K562 (cell line): ENCODE data around the gene MYH7. TPM values are rescaled to one million over a fixed set of nuclear protein-coding genes. Genes with fewer than 3 reads are reported as not detected.

Experiments
- ATAC-seq: fragments of 200-7000 bp; cut with Tn5 transposase; 3 replicates; pipeline ENCODE4 v1.9.1; 2020; ENCODE audit warnings: moderate library complexity
- BruUV-seq: library from RNA; stranded (reverse); fragments of 400-500 nt; replicated peaks from 2 replicates; lab custom pipeline; 2021; lab: Mats Ljungman, UMichigan
- CTCF ChIA-PET: fragments of 300-600 bp; formaldehyde crosslinking; extraction: SDS; loops from one replicate; lab custom pipeline; 2021; ENCODE audit warnings: low intra/inter-chr PET ratio; lab: Yijun Ruan, JAX
- POLR2A ChIA-PET: fragments of 300-600, 350-650 bp; sonication (Branson Sonifier 250); formaldehyde crosslinking; extraction: SDS; loops from one replicate; lab custom pipeline; 2021; ENCODE audit warnings: antibody characterized with exemption, inconsistent platforms; lab: Yijun Ruan, JAX
- DNase-seq, 4 experiments: peaks; one replicate each; pipeline versions ENCODE4 v3.0.0 to v3.0.0-alpha.2; 2011 to 2018; ENCODE audit warnings: low spot score in 3 of 4, mixed read lengths in 3 of 4; ENCODE audit errors: extremely low read depth in 1 of 4
- FAIRE-seq: peaks from 2 replicates; lab custom pipeline; 2011; peaks lifted over from hg19 to GRCh38; lab: Jason Lieb, UNC
- H2AFZ ChIP-seq: 2 replicates; pipeline ENCODE4 v1.6.0; 2011; ENCODE audit warnings: low read depth, low read length, control low read depth, inconsistent platforms
- H3K27ac ChIP-seq: fragments of 200-600 bp; 3 replicates; pipeline ENCODE4 v1.8.0; 2011; ENCODE audit warnings: low read depth, mild to moderate bottlenecking, control low read depth, inconsistent platforms, low read length, moderate library complexity, mixed read lengths; ENCODE audit errors: extremely low read depth
- H3K27me3 ChIP-seq, 2 experiments: fragments of 300-600 bp in 1 of 2; 2 replicates in 1 of 2; 3 replicates in 1 of 2; pipeline versions ENCODE4 v1.6.0 to v1.8.0; 2011; ENCODE audit warnings: inconsistent platforms in 2 of 2, low read length in 2 of 2, mild to moderate bottlenecking in 1 of 2, mixed read lengths in 1 of 2, moderate library complexity in 1 of 2; ENCODE audit not compliant: control insufficient read depth in 2 of 2, insufficient read depth in 2 of 2
- H3K36me3 ChIP-seq: fragments of 300-600 bp; 3 replicates; pipeline ENCODE4 v1.8.0; 2011; ENCODE audit warnings: mild to moderate bottlenecking, low read length, inconsistent platforms; ENCODE audit not compliant: control insufficient read depth, insufficient read depth
- H3K4me1 ChIP-seq, 2 experiments: fragments of 200-600 bp in 1 of 2; replicated peaks in 1 of 2; 2 replicates in 1 of 2; 3 replicates in 1 of 2; pipeline versions ENCODE4 v1.5.1 to v1.8.0; 2011; ENCODE audit warnings: inconsistent platforms in 2 of 2, low read length in 2 of 2, mild to moderate bottlenecking in 1 of 2, mixed read lengths in 1 of 2, moderate library complexity in 1 of 2; ENCODE audit not compliant: control insufficient read depth in 2 of 2, insufficient read depth in 2 of 2
- H3K4me2 ChIP-seq: 2 replicates; pipeline ENCODE4 v1.6.1; 2011; ENCODE audit warnings: low read length, control low read depth, inconsistent platforms, mixed read lengths; ENCODE audit not compliant: insufficient read depth
- H3K4me3 ChIP-seq: fragments of 200-600 bp; sonication (generic), shearing (Covaris generic); 2 replicates; pipeline ENCODE4 v1.5.1; 2016; ENCODE audit warnings: control low read depth, inconsistent platforms
- H3K79me2 ChIP-seq: fragments of 200-600 bp; 3 replicates; pipeline ENCODE4 v1.8.0; 2011; ENCODE audit warnings: low read length, inconsistent platforms; ENCODE audit not compliant: control insufficient read depth, insufficient read depth
- H3K9ac ChIP-seq, 2 experiments: 2 replicates each; pipeline versions ENCODE4 v1.6.0 to v1.6.1; 2011; ENCODE audit warnings: low read depth in 2 of 2, low read length in 2 of 2, control low read depth in 1 of 2, inconsistent platforms in 1 of 2, mild to moderate bottlenecking in 1 of 2, mixed read lengths in 1 of 2; ENCODE audit not compliant: insufficient read depth in 1 of 2
- H3K9me1 ChIP-seq: one replicate; pipeline ENCODE4 v1.6.0; 2011; ENCODE audit warnings: inconsistent platforms, mild to moderate bottlenecking, low read length, moderate library complexity; ENCODE audit not compliant: control insufficient read depth, insufficient read depth
- H3K9me3 ChIP-seq: replicated peaks from 2 replicates; pipeline ENCODE4 v1.5.1; 2011; ENCODE audit warnings: low read depth, low read length, inconsistent platforms; ENCODE audit not compliant: control insufficient read depth, insufficient read depth
- H4K20me1 ChIP-seq: replicated peaks from 2 replicates; pipeline ENCODE4 v1.6.1; 2011; ENCODE audit warnings: low read length, inconsistent platforms, mixed read lengths; ENCODE audit not compliant: control insufficient read depth, insufficient read depth
- ARNT ChIP-seq, 2 experiments: fragments of 450-650 bp; IDR thresholded peaks; 2 replicates each; pipeline ENCODE4 v1.6.1; 2016; ENCODE audit warnings: mild to moderate bottlenecking in 1 of 2
- CBX1 ChIP-seq: sonication (generic); IDR thresholded peaks from 2 replicates; pipeline ENCODE4 v1.6.1; 2016; ENCODE audit warnings: antibody characterized with exemption, low read depth, mild to moderate bottlenecking
- FOXA3 ChIP-seq, 2 experiments: fragments of 450-650 bp in 1 of 2; sonication (generic) in 1 of 2; formaldehyde crosslinking; IDR thresholded peaks in 1 of 2; conservative IDR thresholded peaks in 1 of 2; 2 replicates each; pipeline versions ENCODE4 v1.4.0 to v1.8.0; 2020 to 2022; ENCODE audit warnings: mild to moderate bottlenecking in 2 of 2, missing genetic modification reagents in 1 of 2
- HDAC8 ChIP-seq: fragments of 450-650 bp; IDR thresholded peaks from 2 replicates; pipeline ENCODE4 v1.6.1; 2016; ENCODE audit warnings: mild to moderate bottlenecking, missing genetic modification characterization, moderate library complexity, missing compliant biosample characterization
- RBM15 ChIP-seq: fragments of 200-400 bp; formaldehyde crosslinking; IDR thresholded peaks from 2 replicates; pipeline ENCODE4 v1.6.1; 2018; ENCODE audit warnings: mild to moderate bottlenecking, low read length, moderate library complexity; ENCODE audit not compliant: insufficient read depth
- RFX5 ChIP-seq: IDR thresholded peaks from 2 replicates; pipeline ENCODE4 v1.6.1; 2011; ENCODE audit warnings: low read depth, mild to moderate bottlenecking, improper control_type of control experiment, low read length
- SAP30 ChIP-seq: fragments of 200-600 bp; sonication (generic); IDR thresholded peaks from 2 replicates; pipeline ENCODE4 v1.6.1; 2012; ENCODE audit warnings: borderline replicate concordance, low read depth, mild to moderate bottlenecking, moderate library complexity, low read length, control low read depth, inconsistent platforms; ENCODE audit not compliant: insufficient read depth, poor library complexity, severe bottlenecking
- SRSF1 ChIP-seq: fragments of 200-400 bp; formaldehyde crosslinking; IDR thresholded peaks from 2 replicates; pipeline ENCODE4 v1.6.1; 2017; ENCODE audit warnings: mild to moderate bottlenecking, low read depth, low read length, moderate library complexity
- WGBS: fragments of 100-300 bp; shearing (Covaris generic); methylation state at CpG from one replicate; pipeline ENCODE4 v1.1.6; 2016; ENCODE audit warnings: low coverage, mixed read lengths; ENCODE audit not compliant: insufficient coverage; ENCODE audit errors: missing lambda C conversion rate; 5-methylcytosine and 5-hydroxymethylcytosine counted together
- in situ Hi-C: fragments of 300-500 bp; cut with MboI; formaldehyde crosslinking; loops from 4 replicates; pipeline ENCODE4 v1.15.0; 2018; ENCODE audit warnings: inconsistent platforms, mixed read lengths
- intact Hi-C: fragments of 100-400 bp; cut with micrococcal nuclease; formaldehyde crosslinking; loops from 2 replicates; pipeline ENCODE4 v1.14.2; 2022
- polyA plus RNA-seq, 8 experiments: library from polyadenylated mRNA; depleted of rRNA in 4 of 8; stranded (reverse) in 5 of 8; unstranded in 3 of 8; fragments of >200 nt; fragmentation: Nextera tagmentation in 2 of 8; fragmentation: Illumina TruSeq in 1 of 8; extraction: Ambion mirVana in 2 of 8; extraction: Trizol in 1 of 8; gene quantifications; 2 replicates each; pipeline versions ENCODE4 v1.2.1 to v1.2.3, GENCODE V29; 2011 to 2014; ENCODE audit warnings: inconsistent platforms in 1 of 8, missing spikeins in 1 of 8
- total RNA-seq, 7 experiments: library from RNA; depleted of rRNA in 6 of 7; stranded (reverse); fragments of >200 nt in 6 of 7; fragmentation: Illumina TruSeq in 2 of 7; extraction: Trizol in 2 of 7; gene quantifications; 2 replicates each; pipeline versions ENCODE4 v1.2.1 to v1.2.3, GENCODE V29; 2011 to 2021; ENCODE audit warnings: low replicate concordance in 1 of 7
- TF ChIP-seq, protein P1 (sequence below): sonication (generic); formaldehyde crosslinking; IDR thresholded peaks from 2 replicates; pipeline ENCODE4 v1.8.1; 2023; ENCODE audit warnings: mild to moderate bottlenecking, missing genetic modification reagents
- TF ChIP-seq, protein P2 (sequence below): sonication (generic); formaldehyde crosslinking; IDR thresholded peaks from 2 replicates; pipeline ENCODE4 v1.8.1; 2022; ENCODE audit warnings: missing genetic modification reagents
- TF ChIP-seq, protein P3 (sequence below): sonication (generic); formaldehyde crosslinking; IDR thresholded peaks from 2 replicates; pipeline ENCODE4 v1.8.0; 2022; ENCODE audit warnings: mild to moderate bottlenecking, missing genetic modification reagents

Gene MYH7
- total and polyA plus RNA-seq, 9 of the 15 experiments (the other 6 are each of a cell fraction or from before 2014, with no cell fraction given) = not detected

DNA sequence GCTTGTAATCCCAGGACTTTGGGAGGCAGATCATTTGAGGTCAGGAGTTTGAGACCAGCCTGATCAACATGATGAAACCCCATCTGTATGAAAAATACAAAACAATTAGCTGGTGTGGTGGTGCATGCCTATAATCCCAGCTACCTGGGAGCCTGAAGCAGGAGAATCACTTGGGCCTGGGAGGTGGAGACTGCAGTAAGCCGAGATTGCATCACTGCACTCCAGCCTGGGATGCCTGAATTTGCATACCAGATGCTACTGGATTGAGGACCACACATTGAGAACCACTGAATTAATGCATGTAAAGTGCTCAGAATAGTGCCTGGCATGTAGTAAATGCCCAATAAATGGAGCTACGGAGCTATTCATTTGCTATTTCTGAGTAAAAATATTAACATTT, 14.9 kb upstream of the MYH7 start:
- no TSS peak for BruUV-seq

More for the DNA sequence above, 14.9 kb upstream of the MYH7 start:
- Histone ChIP-seq H3K27ac (no peak overlapping the region), H3K4me3 (no peak overlapping the region), H3K4me1 (peaks cover 3 to 10% of the 10 kb centered on the region in 2 experiments; a peak in 2 of 5 replicates), H3K9ac (no peak overlapping the region), H3K27me3 (no peaks in the 10 kb centered on the region), H3K9me3 (peaks cover 2% of the 10 kb centered on the region; the same call in 1 of the 2 replicates), H4K20me1 (no peaks in the 10 kb centered on the region), H3K79me2 (no peaks in the 10 kb centered on the region)
- FAIRE-seq (no peak), DNase-seq (no peak), ATAC-seq (no peak)
- ChIA-PET POLR2A (interaction anchor here (0.6 kb wide), 1 partner anchor 215 kb away, joined by 3 read pairs; no protein-coding TSS in a partner anchor), CTCF (no interaction called here)
- in situ Hi-C loops = no loop called here
- TF ChIP-seq SRSF1 (no peak), SAP30 (no peak), ARNT (IDR thresholded peaks at IDR 0.05) (no peak), CBX1 (no peak), HDAC8 (tag) (no peak), RBM15 (no peak), FOXA3 (CRISPR knock-in tag; conservative IDR thresholded peaks at IDR 0.05 in 1 of 2, IDR thresholded peaks at IDR 0.05 in 1 of 2) (no peak), RFX5 (no peak)
- TF ChIP-seq, protein P1, sequence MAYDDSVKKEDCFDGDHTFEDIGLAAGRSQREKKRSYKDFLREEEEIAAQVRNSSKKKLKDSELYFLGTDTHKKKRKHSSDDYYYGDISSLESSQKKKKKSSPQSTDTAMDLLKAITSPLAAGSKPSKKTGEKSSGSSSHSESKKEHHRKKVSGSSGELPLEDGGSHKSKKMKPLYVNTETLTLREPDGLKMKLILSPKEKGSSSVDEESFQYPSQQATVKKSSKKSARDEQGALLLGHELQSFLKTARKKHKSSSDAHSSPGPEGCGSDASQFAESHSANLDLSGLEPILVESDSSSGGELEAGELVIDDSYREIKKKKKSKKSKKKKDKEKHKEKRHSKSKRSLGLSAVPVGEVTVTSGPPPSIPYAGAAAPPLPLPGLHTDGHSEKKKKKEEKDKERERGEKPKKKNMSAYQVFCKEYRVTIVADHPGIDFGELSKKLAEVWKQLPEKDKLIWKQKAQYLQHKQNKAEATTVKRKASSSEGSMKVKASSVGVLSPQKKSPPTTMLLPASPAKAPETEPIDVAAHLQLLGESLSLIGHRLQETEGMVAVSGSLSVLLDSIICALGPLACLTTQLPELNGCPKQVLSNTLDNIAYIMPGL = no peak
- TF ChIP-seq, protein P2, sequence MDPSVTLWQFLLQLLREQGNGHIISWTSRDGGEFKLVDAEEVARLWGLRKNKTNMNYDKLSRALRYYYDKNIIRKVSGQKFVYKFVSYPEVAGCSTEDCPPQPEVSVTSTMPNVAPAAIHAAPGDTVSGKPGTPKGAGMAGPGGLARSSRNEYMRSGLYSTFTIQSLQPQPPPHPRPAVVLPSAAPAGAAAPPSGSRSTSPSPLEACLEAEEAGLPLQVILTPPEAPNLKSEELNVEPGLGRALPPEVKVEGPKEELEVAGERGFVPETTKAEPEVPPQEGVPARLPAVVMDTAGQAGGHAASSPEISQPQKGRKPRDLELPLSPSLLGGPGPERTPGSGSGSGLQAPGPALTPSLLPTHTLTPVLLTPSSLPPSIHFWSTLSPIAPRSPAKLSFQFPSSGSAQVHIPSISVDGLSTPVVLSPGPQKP (CRISPR knock-in tag) = no peak
- TF ChIP-seq, protein P3, sequence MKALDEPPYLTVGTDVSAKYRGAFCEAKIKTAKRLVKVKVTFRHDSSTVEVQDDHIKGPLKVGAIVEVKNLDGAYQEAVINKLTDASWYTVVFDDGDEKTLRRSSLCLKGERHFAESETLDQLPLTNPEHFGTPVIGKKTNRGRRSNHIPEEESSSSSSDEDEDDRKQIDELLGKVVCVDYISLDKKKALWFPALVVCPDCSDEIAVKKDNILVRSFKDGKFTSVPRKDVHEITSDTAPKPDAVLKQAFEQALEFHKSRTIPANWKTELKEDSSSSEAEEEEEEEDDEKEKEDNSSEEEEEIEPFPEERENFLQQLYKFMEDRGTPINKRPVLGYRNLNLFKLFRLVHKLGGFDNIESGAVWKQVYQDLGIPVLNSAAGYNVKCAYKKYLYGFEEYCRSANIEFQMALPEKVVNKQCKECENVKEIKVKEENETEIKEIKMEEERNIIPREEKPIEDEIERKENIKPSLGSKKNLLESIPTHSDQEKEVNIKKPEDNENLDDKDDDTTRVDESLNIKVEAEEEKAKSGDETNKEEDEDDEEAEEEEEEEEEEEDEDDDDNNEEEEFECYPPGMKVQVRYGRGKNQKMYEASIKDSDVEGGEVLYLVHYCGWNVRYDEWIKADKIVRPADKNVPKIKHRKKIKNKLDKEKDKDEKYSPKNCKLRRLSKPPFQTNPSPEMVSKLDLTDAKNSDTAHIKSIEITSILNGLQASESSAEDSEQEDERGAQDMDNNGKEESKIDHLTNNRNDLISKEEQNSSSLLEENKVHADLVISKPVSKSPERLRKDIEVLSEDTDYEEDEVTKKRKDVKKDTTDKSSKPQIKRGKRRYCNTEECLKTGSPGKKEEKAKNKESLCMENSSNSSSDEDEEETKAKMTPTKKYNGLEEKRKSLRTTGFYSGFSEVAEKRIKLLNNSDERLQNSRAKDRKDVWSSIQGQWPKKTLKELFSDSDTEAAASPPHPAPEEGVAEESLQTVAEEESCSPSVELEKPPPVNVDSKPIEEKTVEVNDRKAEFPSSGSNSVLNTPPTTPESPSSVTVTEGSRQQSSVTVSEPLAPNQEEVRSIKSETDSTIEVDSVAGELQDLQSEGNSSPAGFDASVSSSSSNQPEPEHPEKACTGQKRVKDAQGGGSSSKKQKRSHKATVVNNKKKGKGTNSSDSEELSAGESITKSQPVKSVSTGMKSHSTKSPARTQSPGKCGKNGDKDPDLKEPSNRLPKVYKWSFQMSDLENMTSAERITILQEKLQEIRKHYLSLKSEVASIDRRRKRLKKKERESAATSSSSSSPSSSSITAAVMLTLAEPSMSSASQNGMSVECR = no peak
- TF ChIP-seq, all 486 proteins: peak for 0
- Histone ChIP-seq H3K9me1 (no peaks in the 10 kb centered on the region), H2AFZ (no peak overlapping the region), H3K36me3 (no peaks in the 10 kb centered on the region), H3K4me2 (no peak overlapping the region)
- 25% methylated on average over 2 of the region's 2 CpGs for WGBS
- intact Hi-C loops = loop anchor here (10.0 kb wide), 1 partner anchor 126 kb away; the partner anchor contains the start of gene PABPN1
